ENCODE measurements around the gene ARHGAP35. TPM values are rescaled to one million over a fixed set of nuclear protein-coding genes. Genes with fewer than 3 reads are reported as not detected.
A peak's percentile ranks its signal among the peaks of the same experiment; 100 is the strongest.

Gene ARHGAP35
- total RNA-seq, 6 experiments from 2014 or later, result 51.9 to 69.8 (median 63.4) TPM

DNA sequence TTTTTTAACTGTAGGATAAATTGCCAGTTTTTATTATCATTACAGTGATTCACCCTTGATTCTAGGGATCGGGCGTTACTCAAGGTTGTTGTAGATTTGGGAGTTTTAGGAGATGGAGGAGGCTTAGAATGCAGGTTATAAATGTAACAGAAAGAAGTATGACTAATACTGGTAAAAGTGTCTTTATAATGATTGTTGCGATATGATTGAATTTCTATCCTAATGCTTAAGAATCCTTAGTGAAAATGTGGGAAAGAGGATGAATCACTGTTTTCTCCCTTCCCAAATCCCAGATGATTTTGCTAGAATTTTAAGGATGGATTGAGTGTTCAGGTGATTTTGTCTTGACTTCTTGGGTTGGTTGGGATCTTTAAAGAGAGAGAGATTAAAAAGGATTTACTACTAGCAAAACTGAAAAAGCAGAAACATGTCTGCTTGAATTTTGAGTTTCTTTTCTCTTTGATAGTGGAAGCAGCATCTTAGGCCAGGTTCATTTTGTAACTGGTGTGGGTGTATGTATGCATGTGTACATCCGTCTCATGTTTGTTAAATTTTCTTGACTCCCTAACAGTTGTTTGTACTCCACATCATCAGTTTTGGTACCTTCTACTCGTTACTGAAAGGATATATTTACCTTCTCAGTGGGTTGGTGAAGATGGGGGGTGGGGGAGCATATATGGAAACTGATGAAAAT is 25.9 kb downstream of the ARHGAP35 start:
- DNase-seq, result peak; percentile 41
- peak overlapping the region; percentile 40 for H3K4me3 Mint-ChIP-seq
- H3K27ac Mint-ChIP-seq, result peak overlapping the region; percentile 81
- TF ChIP-seq, protein P1, sequence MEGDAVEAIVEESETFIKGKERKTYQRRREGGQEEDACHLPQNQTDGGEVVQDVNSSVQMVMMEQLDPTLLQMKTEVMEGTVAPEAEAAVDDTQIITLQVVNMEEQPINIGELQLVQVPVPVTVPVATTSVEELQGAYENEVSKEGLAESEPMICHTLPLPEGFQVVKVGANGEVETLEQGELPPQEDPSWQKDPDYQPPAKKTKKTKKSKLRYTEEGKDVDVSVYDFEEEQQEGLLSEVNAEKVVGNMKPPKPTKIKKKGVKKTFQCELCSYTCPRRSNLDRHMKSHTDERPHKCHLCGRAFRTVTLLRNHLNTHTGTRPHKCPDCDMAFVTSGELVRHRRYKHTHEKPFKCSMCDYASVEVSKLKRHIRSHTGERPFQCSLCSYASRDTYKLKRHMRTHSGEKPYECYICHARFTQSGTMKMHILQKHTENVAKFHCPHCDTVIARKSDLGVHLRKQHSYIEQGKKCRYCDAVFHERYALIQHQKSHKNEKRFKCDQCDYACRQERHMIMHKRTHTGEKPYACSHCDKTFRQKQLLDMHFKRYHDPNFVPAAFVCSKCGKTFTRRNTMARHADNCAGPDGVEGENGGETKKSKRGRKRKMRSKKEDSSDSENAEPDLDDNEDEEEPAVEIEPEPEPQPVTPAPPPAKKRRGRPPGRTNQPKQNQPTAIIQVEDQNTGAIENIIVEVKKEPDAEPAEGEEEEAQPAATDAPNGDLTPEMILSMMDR (IDR thresholded peaks at IDR 0.05), result no peak
- no peaks in the 10 kb centered on the region for H3K9me3 Mint-ChIP-seq
- peaks cover 67% of the 10 kb centered on the region for H3K4me1 Mint-ChIP-seq (ENCODE audit: low read depth)
- H3K27me3 Mint-ChIP-seq (ENCODE audit: insufficient read depth), result no peaks in the 10 kb centered on the region
- peaks cover 4% of the 10 kb centered on the region; the same call in 1 of the 2 replicates for H3K36me3 Mint-ChIP-seq (ENCODE audit: low read depth)

DNA sequence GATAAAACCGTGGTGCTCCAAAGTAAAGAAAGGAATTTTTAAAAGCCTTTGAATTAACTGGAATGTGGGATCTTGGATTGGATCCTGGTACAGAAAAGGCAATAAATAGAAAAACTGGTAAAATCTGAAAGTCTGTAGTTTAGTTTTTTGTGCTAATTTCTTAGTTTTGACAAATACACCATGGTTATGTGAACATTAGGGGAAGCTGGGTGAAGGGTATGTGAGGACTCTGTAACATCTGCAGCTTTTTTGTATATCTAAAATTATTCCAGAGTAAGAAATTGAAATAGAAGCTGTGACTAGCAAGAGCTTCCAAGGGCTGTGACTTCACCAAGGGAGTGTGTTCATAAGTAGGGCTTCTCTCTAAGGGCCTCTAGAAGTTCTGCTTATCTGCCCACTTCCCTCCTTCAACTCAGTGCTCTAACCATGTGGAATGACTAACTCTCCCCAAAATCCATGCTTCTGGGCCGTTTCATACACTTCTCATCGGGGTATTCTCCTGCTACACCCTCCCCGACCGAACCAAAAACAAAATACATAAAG is 26.5 kb downstream of the ARHGAP35 start:
- TF ChIP-seq, protein P1 (IDR thresholded peaks at IDR 0.05), result no peak
- peak overlapping the region; percentile 40; the same call in 1 of the 2 replicates for H3K4me3 Mint-ChIP-seq
- H3K9me3 Mint-ChIP-seq, result no peaks in the 10 kb centered on the region
- DNase-seq, result no peak
- no peaks in the 10 kb centered on the region for H3K27me3 Mint-ChIP-seq (ENCODE audit: insufficient read depth)
- H3K36me3 Mint-ChIP-seq (ENCODE audit: low read depth), result peaks cover 4% of the 10 kb centered on the region; the same call in 1 of the 2 replicates
- H3K4me1 Mint-ChIP-seq (ENCODE audit: low read depth), result peaks cover 61% of the 10 kb centered on the region
- H3K27ac Mint-ChIP-seq, result peak overlapping the region; percentile 81

- H3K27ac Mint-ChIP-seq, result peak overlapping the region; percentile 85
- peaks cover 69% of the 10 kb centered on the region for H3K4me1 Mint-ChIP-seq (ENCODE audit: low read depth)
Observed at GRCh38 chr19:46890423-46891170, 29.8 kb downstream of the ARHGAP35 start.

GRCh38 chr19:46892252-46893179 is 31.7 kb downstream of the ARHGAP35 start:
- Mint-ChIP-seq H3K4me3 (no peak overlapping the region), H3K27ac (no peak overlapping the region), H3K36me3 (ENCODE audit: low read depth) (peaks cover 2% of the 10 kb centered on the region; the same call in 1 of the 2 replicates), H3K4me1 (ENCODE audit: low read depth) (peaks cover 54% of the 10 kb centered on the region), H3K27me3 (ENCODE audit: insufficient read depth) (no peaks in the 10 kb centered on the region), H3K9me3 (no peaks in the 10 kb centered on the region)
- TF ChIP-seq, protein P1 (IDR thresholded peaks at IDR 0.05), result no peak
- no peak for DNase-seq

More at GRCh38 chr19:46890423-46891170, 29.8 kb downstream of the ARHGAP35 start:
- Mint-ChIP-seq H3K9me3 (no peaks in the 10 kb centered on the region), H3K4me3 (peak overlapping the region; percentile 53), H3K36me3 (ENCODE audit: low read depth) (peaks cover 4% of the 10 kb centered on the region; the same call in 1 of the 2 replicates), H3K27me3 (ENCODE audit: insufficient read depth) (no peaks in the 10 kb centered on the region)
- TF ChIP-seq, protein P1 (IDR thresholded peaks at IDR 0.05), result peak; percentile 42
- DNase-seq, result peak; percentile 94

Measured in HFFc6 (cell line).